RWPE1 (cell line): ENCODE measurements around the gene DHX35.

ENCODE experiments used
- CTCF ChIA-PET: fragments of 350-600 bp; sonication (Branson Sonifier 250); formaldehyde crosslinking; extraction: SDS; loops from one replicate; lab custom pipeline; 2021; lab: Yijun Ruan, JAX
- POLR2A ChIA-PET: fragments of 400-600 bp; formaldehyde crosslinking; extraction: SDS; loops from one replicate; lab custom pipeline; 2020; ENCODE audit warnings: antibody characterized with exemption; ENCODE audit not compliant: low non-redundant PET; lab: Yijun Ruan, JAX
- DNase-seq: peaks from one replicate; pipeline ENCODE4 v3.0.0; 2012; ENCODE audit warnings: low spot score
- H3K27ac ChIP-seq: fragments of 450-650 bp; 2 replicates; pipeline ENCODE4 v1.5.1; 2017
- TF ChIP-seq, protein P1 (sequence below): fragments of 450-650 bp; conservative IDR thresholded peaks from 2 replicates; pipeline ENCODE4 v1.5.1; 2017; ENCODE audit warnings: low read depth, mild to moderate bottlenecking

Gene DHX35

GRCh38 chr20:39042279-39043150 is 80.4 kb downstream of the DHX35 start:
- DNase-seq = no peak
- POLR2A ChIA-PET = no interaction called here

GRCh38 chr20:39044501-39044900 is 82.4 kb downstream of the DHX35 start:
- TF ChIP-seq, protein P1, sequence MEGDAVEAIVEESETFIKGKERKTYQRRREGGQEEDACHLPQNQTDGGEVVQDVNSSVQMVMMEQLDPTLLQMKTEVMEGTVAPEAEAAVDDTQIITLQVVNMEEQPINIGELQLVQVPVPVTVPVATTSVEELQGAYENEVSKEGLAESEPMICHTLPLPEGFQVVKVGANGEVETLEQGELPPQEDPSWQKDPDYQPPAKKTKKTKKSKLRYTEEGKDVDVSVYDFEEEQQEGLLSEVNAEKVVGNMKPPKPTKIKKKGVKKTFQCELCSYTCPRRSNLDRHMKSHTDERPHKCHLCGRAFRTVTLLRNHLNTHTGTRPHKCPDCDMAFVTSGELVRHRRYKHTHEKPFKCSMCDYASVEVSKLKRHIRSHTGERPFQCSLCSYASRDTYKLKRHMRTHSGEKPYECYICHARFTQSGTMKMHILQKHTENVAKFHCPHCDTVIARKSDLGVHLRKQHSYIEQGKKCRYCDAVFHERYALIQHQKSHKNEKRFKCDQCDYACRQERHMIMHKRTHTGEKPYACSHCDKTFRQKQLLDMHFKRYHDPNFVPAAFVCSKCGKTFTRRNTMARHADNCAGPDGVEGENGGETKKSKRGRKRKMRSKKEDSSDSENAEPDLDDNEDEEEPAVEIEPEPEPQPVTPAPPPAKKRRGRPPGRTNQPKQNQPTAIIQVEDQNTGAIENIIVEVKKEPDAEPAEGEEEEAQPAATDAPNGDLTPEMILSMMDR = no peak
- POLR2A ChIA-PET = no interaction called here
- DNase-seq = no peak
- CTCF ChIA-PET = interaction anchor here (2.0 kb wide), 1 partner anchor 16 kb away, joined by 6 read pairs; no protein-coding TSS in a partner anchor
- H3K27ac ChIP-seq = no peak overlapping the region

More at GRCh38 chr20:39042279-39043150, 80.4 kb downstream of the DHX35 start:
- peak overlapping the region; percentile 72 for H3K27ac ChIP-seq
- CTCF ChIA-PET = interaction anchor here (3.2 kb wide), 1 partner anchor 7 kb away, joined by 36 read pairs; no protein-coding TSS in a partner anchor
- TF ChIP-seq, protein P1 = no peak

DNA sequence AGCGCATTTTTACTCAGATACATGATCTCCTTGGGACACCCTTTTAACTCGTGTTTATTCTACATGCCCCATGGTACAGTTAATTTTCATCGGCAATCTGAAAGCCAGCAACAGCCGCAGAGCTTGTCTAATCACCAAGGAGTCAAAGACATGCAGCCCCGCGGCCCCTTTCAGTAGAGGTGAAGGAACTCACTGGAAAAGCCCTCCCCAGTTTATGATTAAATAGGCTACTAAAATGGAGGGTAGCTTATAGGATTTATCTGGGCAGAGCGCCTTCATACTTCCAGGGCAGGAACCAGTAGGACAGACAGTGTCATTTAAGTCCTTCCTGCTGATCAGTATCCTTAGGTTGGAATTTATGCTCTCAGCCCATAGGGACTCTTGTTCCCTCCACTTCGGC is 83.5 kb downstream of the DHX35 start:
- H3K27ac ChIP-seq = no peak overlapping the region
- TF ChIP-seq, protein P1 = no peak
- CTCF ChIA-PET = interaction anchor here (0.6 to 7.0 kb wide), 7 partner anchors 14 to 1151 kb away, joined by 3 to 163 read pairs (median 5); no protein-coding TSS in a partner anchor
- no peak for DNase-seq
- POLR2A ChIA-PET = interaction anchor here (0.6 kb wide), 1 partner anchor 44 kb away, joined by 3 read pairs; no protein-coding TSS in a partner anchor

GRCh38 chr20:39047417-39047985 is 85.4 kb downstream of the DHX35 start:
- TF ChIP-seq, protein P1 = no peak
- H3K27ac ChIP-seq = no peak overlapping the region
- POLR2A ChIA-PET = no interaction called here
- CTCF ChIA-PET = interaction anchor here (0.7 to 7.0 kb wide), 10 partner anchors 12 to 1915 kb away, joined by 3 to 163 read pairs (median 4); partner anchors contain the start of gene FAM83D
- DNase-seq = no peak

- POLR2A ChIA-PET = no interaction called here
Measured at GRCh38 chr20:39048000-39048696, 86.0 kb downstream of the DHX35 start.

More at GRCh38 chr20:39048000-39048696, 86.0 kb downstream of the DHX35 start:
- H3K27ac ChIP-seq = no peak overlapping the region
- CTCF ChIA-PET = interaction anchor here (0.6 to 7.0 kb wide), 21 partner anchors 8 to 1914 kb away, joined by 3 to 163 read pairs (median 4); no protein-coding TSS in a partner anchor
- DNase-seq = peak; percentile 86
- TF ChIP-seq, protein P1 = peak; percentile 99
